Stomach (tissue), 19 donors: ENCODE results near the gene YIPF5. TPM values are rescaled to one million over a fixed set of nuclear protein-coding genes. Genes with fewer than 3 reads are reported as not detected.
A peak's percentile ranks its signal among the peaks of the same experiment; 100 is the strongest.

ENCODE experiments used
- DNase-seq, 2 donors: peaks; one replicate each; pipeline versions ENCODE4 v3.0.0 to v3.0.0-alpha.2; 2013 to 2019
- H3K27ac ChIP-seq, 5 donors: fragments of 200-600 bp in 4 of 5; sonication (generic) in 4 of 5; one replicate each; pipeline ENCODE4 v1.5.1; 2013 to 2019; ENCODE audit warnings: mild to moderate bottlenecking in 1 of 5, moderate library complexity in 1 of 5
- H3K27me3 ChIP-seq, 3 donors: fragments of 200-600 bp; sonication (generic); one replicate each; pipeline ENCODE4 v1.5.1; 2017 to 2019; ENCODE audit warnings: mixed run types in 1 of 3
- H3K36me3 ChIP-seq, 4 donors: fragments of 200-600 bp; sonication (generic); 1 replicate in 3 of 4; 2 replicates in 1 of 4; pipeline ENCODE4 v1.5.1; 2016 to 2019
- H3K4me1 ChIP-seq, 4 donors: fragments of 200-600 bp; sonication (generic); one replicate each; pipeline ENCODE4 v1.5.1; 2016 to 2019
- H3K4me3 ChIP-seq, 4 donors: fragments of 200-600 bp; sonication (generic) in 3 of 4; one replicate each; pipeline ENCODE4 v1.5.1; 2016 to 2019; ENCODE audit warnings: mild to moderate bottlenecking in 1 of 4
- H3K9me3 ChIP-seq, 4 donors: fragments of 200-600 bp; sonication (generic); one replicate each; pipeline ENCODE4 v1.5.1; 2016 to 2019
- EP300 ChIP-seq: sonication (generic); formaldehyde crosslinking; IDR thresholded peaks from one replicate; pipeline ENCODE4 v1.6.1; 2017; ENCODE audit warnings: antibody characterized with exemption
- POLR2A ChIP-seq, 4 donors: fragments of 450-650 bp; IDR thresholded peaks; one replicate each; pipeline ENCODE4 v1.6.1; 2016; ENCODE audit warnings: antibody characterized with exemption in 4 of 4, control low read depth in 2 of 4, mild to moderate bottlenecking in 1 of 4, moderate library complexity in 1 of 4
- POLR2AphosphoS5 ChIP-seq, 3 donors: sonication (generic); formaldehyde crosslinking; IDR thresholded peaks; one replicate each; pipeline ENCODE4 v1.6.1; 2016; ENCODE audit warnings: antibody characterized with exemption in 3 of 3
- WGBS, 5 donors: extraction: QIAGEN DNeasy Blood & Tissue Kit in 3 of 5; methylation state at CpG; one replicate each; pipeline versions ENCODE4 v1.1.5 to v1.1.7; 2013 to 2018; 5-methylcytosine and 5-hydroxymethylcytosine counted together
- intact Hi-C: fragments of 100-400 bp; cut with DNase I; formaldehyde crosslinking; loops from one replicate; pipeline ENCODE4 v1.15.1; 2023; ENCODE audit warnings: low total_unique reads
- long read RNA-seq, 10 donors: transcript quantifications; one replicate each; lab custom pipeline, GENCODE V29; 2026
- polyA plus RNA-seq, 3 donors: library from polyadenylated mRNA; stranded (reverse); fragments of 200-250 nt; gene quantifications; one replicate each; pipeline ENCODE4 v1.2.3, GENCODE V29; 2013
- total RNA-seq, 5 donors: library from RNA; depleted of rRNA; stranded (reverse); fragments of >200 nt; gene quantifications; one replicate each; pipeline versions ENCODE4 v1.1.0 to v1.2.3, GENCODE V29; 2014 to 2016
- TF ChIP-seq, protein P1 (sequence below), 7 experiments: fragments of 450-650 bp in 4 of 7; fragments of 200-600 bp in 3 of 7; sonication (generic) in 3 of 7; IDR thresholded peaks; one replicate each; pipeline ENCODE4 v1.5.1; 2016 to 2019; ENCODE audit warnings: antibody characterized with exemption in 7 of 7, control low read depth in 2 of 7, mild to moderate bottlenecking in 1 of 7
- donor health status: healthy with polysubstance abuse.
- donor health status: Bipolar disorder and iron deficiency.
- donor health status: healthy.

The YIPF5 gene
- total RNA-seq (10 to 100 TPM in 3 of 5 donors, 1 to 10 TPM in 1, under 1 TPM in 1; 0.87 to 49.9 (median 16.5) TPM), polyA plus RNA-seq (10 to 100 TPM in 2 of 3 donors, 1 to 10 TPM in 1; 9.6 to 17.1 (median 11.6) TPM)
- long read RNA-seq, donor 1, transcript YIPF5-201 (6 exons, 3,147 nt): major isoform, 11 of 11 reads
- long read RNA-seq, donor 1, partial matches to known transcripts: 0 of 11 reads
- long read RNA-seq, donor 1, other reads (novel, unspliced or antisense): 0 of 11 reads
- long read RNA-seq, donor 2, transcript YIPF5-201 (6 exons, 3,147 nt): major isoform, 10 of 10 reads
- long read RNA-seq, donor 2, partial matches to known transcripts: 0 of 10 reads
- long read RNA-seq, donor 2, other reads (novel, unspliced or antisense): 0 of 10 reads
- long read RNA-seq, donor 3, transcript YIPF5-201 (6 exons, 3,147 nt): major isoform, 8 of 9 reads
- long read RNA-seq, donor 3, partial matches to known transcripts: 0 of 9 reads
- long read RNA-seq, donor 3, other reads (novel, unspliced or antisense): 0 of 9 reads
- long read RNA-seq, donor 4: 0 reads
- long read RNA-seq, donor 5, transcript YIPF5-201 (6 exons, 3,147 nt): major isoform, 19 of 21 reads
- long read RNA-seq, donor 5, partial matches to known transcripts: 0 of 21 reads
- long read RNA-seq, donor 5, other reads (novel, unspliced or antisense): 0 of 21 reads
- long read RNA-seq, donor 6, transcript YIPF5-201 (6 exons, 3,147 nt): major isoform, 40 of 42 reads
- long read RNA-seq, donor 6, partial matches to known transcripts: 0 of 42 reads
- long read RNA-seq, donor 6, other reads (novel, unspliced or antisense): 0 of 42 reads
- long read RNA-seq, donor 7, transcript YIPF5-201 (6 exons, 3,147 nt): major isoform, 15 of 16 reads
- long read RNA-seq, donor 7, partial matches to known transcripts: 0 of 16 reads
- long read RNA-seq, donor 7, other reads (novel, unspliced or antisense): 0 of 16 reads
- long read RNA-seq, donor 8, transcript YIPF5-201 (6 exons, 3,147 nt): major isoform, 19 of 19 reads
- long read RNA-seq, donor 8, partial matches to known transcripts: 0 of 19 reads
- long read RNA-seq, donor 8, other reads (novel, unspliced or antisense): 0 of 19 reads
- long read RNA-seq, donor 9, transcript YIPF5-201 (6 exons, 3,147 nt): major isoform, 16 of 16 reads
- long read RNA-seq, donor 9, partial matches to known transcripts: 0 of 16 reads
- long read RNA-seq, donor 9, other reads (novel, unspliced or antisense): 0 of 16 reads
- long read RNA-seq, donor 10, transcript YIPF5-201 (6 exons, 3,147 nt): major isoform, 7 of 7 reads
- long read RNA-seq, donor 10, partial matches to known transcripts: 0 of 7 reads
- long read RNA-seq, donor 10, other reads (novel, unspliced or antisense): 0 of 7 reads

DNA sequence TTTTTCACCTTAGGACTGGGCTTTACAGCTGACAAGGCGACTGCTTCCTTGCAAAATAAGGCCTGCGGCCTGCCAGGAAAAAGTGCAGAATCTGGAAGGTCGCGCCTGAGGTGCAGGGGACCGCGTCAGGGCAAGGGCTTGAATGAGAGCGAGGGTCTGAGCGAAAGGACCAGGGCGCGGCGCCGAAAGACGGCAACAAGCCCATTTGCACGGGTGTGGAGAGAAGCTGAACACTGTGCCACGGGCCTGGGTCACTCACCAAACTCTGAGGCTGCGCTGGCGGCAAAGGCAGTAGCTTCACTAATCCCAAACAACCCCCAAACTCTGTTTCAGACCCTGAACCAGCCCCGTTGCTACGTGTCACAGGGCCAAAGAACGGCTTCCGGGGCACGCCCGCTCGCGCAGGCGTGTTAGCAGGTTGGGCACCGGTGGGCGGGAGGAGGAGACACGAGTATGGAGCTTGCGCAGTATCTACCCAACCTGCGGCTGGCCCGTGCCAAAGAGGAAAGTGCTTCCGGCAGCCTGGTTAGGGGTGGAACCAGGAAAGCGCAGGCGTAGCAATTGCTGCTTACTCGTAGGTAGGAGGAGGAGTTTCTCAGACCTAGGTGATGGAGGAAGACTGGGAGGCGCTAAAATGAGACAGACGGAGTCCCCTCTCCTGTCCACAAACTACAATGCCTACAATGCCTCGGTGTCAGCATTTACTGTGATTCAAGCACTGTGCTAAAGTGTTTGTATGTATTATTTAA is at the start of gene YIPF5, which contains the start of gene KCTD16:
Gene YIPF5 (minus strand): TSS at position 384 of the 749 bp plus-strand sequence. CDS start 704 bp downstream, outside the sequence.
Gene KCTD16 (plus strand): TSS at position 598 of the 749 bp plus-strand sequence.
- DNase-seq: peak; percentile 97 to 99
- no peak for TF ChIP-seq EP300
- peak; percentile 72 to 93 (median 81) for TF ChIP-seq POLR2AphosphoS5 (IDR thresholded peaks at IDR 0.05)
- TF ChIP-seq, protein P1, sequence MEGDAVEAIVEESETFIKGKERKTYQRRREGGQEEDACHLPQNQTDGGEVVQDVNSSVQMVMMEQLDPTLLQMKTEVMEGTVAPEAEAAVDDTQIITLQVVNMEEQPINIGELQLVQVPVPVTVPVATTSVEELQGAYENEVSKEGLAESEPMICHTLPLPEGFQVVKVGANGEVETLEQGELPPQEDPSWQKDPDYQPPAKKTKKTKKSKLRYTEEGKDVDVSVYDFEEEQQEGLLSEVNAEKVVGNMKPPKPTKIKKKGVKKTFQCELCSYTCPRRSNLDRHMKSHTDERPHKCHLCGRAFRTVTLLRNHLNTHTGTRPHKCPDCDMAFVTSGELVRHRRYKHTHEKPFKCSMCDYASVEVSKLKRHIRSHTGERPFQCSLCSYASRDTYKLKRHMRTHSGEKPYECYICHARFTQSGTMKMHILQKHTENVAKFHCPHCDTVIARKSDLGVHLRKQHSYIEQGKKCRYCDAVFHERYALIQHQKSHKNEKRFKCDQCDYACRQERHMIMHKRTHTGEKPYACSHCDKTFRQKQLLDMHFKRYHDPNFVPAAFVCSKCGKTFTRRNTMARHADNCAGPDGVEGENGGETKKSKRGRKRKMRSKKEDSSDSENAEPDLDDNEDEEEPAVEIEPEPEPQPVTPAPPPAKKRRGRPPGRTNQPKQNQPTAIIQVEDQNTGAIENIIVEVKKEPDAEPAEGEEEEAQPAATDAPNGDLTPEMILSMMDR (IDR thresholded peaks at IDR 0.05): peak in 1 of 7 experiments; percentile 15
- peaks cover 16 to 39% (median 28%) of the 10 kb centered on the region in 4 donors for H3K4me1 ChIP-seq
- peaks cover 1 to 26% (median 19%) of the 10 kb centered on the region in 4 donors for H3K36me3 ChIP-seq
- no peaks in the 10 kb centered on the region for H3K9me3 ChIP-seq
- whole genome bisulfite sequencing, 5 donors: 0 to 1% (median 0%) methylated on average over 39 of the region's 39 CpGs
- intact Hi-C loops: no loop called here
- peak within 1 kb of the TSS; percentile 78 to 88 (median 88) for H3K27ac ChIP-seq
- H3K4me3 ChIP-seq: peak within 1 kb of the TSS; percentile 75 to 93 (median 82)
- H3K27me3 ChIP-seq: no peaks in the 10 kb centered on the region

DNA sequence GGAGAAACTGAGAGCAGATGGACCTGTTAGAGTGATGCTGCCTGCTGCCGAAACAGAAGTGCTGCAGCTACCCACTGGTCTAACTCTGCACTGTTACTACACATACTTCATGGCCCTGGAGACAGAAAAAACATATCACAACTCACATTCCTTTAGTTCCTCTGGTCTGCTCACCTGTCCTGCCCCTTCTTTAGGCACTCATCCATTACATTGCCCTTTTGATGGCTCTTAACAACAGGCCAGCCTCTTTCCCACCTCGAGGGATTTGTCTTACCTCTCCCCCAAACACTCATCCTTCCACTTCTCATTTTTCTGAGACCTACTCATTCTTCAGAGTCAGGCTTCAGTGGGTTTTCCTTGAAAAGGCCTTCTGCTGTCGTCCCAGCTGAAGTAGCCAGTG is 49.4 kb upstream of the YIPF5 start:
- Histone ChIP-seq H3K4me3 (no peak overlapping the region), H3K9me3 (no peaks in the 10 kb centered on the region), H3K27me3 (no peaks in the 10 kb centered on the region), H3K27ac (no peak overlapping the region), H3K4me1 (no peaks in the 10 kb centered on the region), H3K36me3 (no peaks in the 10 kb centered on the region)
- intact Hi-C loops: no loop called here
- WGBS, 5 donors: 61 to 69% (median 65%) methylated on average over 3 of the region's 3 CpGs
- TF ChIP-seq POLR2A (IDR thresholded peaks at IDR 0.05) (no peak), EP300 (no peak), POLR2AphosphoS5 (IDR thresholded peaks at IDR 0.05) (no peak)
- TF ChIP-seq, protein P1 (IDR thresholded peaks at IDR 0.05): no peak
- DNase-seq: no peak

DNA sequence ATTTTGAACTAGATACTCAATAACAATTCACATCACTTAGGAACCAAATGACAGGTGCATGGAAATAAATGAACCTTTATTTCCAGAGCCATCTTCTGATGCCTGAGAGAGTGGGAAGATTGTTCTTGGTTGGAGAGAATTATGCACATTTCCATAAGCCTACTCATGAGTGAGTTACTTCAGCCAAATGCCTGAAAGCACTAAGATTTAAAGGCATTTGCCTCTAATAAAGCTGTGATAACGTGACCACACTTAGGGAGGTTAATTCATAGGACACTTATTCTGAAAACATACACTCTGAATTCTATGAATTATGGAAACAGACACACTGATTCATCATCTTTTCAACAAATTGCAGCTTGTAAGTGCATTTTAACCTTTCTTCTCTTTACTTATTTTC is 40.2 kb upstream of the YIPF5 start:
- intact Hi-C loops: no loop called here
- no peaks in the 10 kb centered on the region for H3K36me3 ChIP-seq
- 40 to 80% (median 63%) methylated on average over 1 of the region's 1 CpG for WGBS, 5 donors
- no peak for DNase-seq
- H3K4me1 ChIP-seq: no peaks in the 10 kb centered on the region
- TF ChIP-seq POLR2AphosphoS5 (IDR thresholded peaks at IDR 0.05): no peak
- H3K9me3 ChIP-seq: no peaks in the 10 kb centered on the region
- peaks cover 0 to 30% (median 4%) of the 10 kb centered on the region in 3 donors for H3K27me3 ChIP-seq
- H3K4me3 ChIP-seq: no peak overlapping the region
- H3K27ac ChIP-seq: no peak overlapping the region

DNA sequence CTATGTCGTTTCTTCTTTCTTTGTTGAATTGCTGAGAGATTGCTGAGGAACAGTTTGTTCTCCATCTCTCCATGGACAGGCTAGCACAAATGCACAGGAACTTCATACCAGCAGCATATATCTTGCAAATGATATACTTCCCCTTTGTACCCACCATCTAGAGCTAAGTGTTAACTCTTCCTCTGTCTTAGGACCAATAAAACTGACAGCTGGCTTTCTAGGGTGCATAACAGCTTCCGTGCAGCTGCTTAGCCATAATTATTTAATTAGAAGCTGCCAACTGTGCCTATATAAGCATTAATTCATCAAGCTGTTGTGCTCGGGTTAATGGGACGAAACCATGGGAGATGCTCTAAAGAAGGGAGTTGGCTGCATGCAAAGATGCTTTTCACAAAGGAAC is 38.9 kb upstream of the YIPF5 start:
- peaks cover 0 to 11% (median 9%) of the 10 kb centered on the region in 4 donors for H3K4me1 ChIP-seq
- 70 to 80% (median 75%) methylated on average over 4 of the region's 4 CpGs for WGBS, 5 donors
- peaks cover 0 to 43% (median 11%) of the 10 kb centered on the region in 3 donors for H3K27me3 ChIP-seq
- H3K9me3 ChIP-seq: no peaks in the 10 kb centered on the region
- no peaks in the 10 kb centered on the region for H3K36me3 ChIP-seq
- H3K27ac ChIP-seq: no peak overlapping the region
- H3K4me3 ChIP-seq: no peak overlapping the region
- no peak for DNase-seq
- intact Hi-C loops: no loop called here
- TF ChIP-seq, protein P1 (IDR thresholded peaks at IDR 0.05): no peak
- TF ChIP-seq EP300 (no peak), POLR2AphosphoS5 (IDR thresholded peaks at IDR 0.05) (no peak), POLR2A (IDR thresholded peaks at IDR 0.05) (no peak)
